ENCODE measurements around the gene FABP1.

Gene FABP1

GRCh38 chr2:88127888-88128653 is at the start of gene FABP1:
Gene FABP1 (minus strand): TSS chr2:88128062. CDS start chr2:88128017, 45 bp downstream.
- no peaks in the 10 kb centered on the region for H4K20me1 ChIP-seq (ENCODE audit: insufficient read depth)
- no peak within 1 kb of the TSS for H3K4me2 ChIP-seq
- TF ChIP-seq CTCF (conservative IDR thresholded peaks at IDR 0.05; ENCODE audit: low read depth, low read length) = no peak
- H3K79me2 ChIP-seq (ENCODE audit: insufficient read depth, low read depth) = no peaks in the 10 kb centered on the region
- H3K36me3 ChIP-seq (ENCODE audit: insufficient read depth) = no peaks in the 10 kb centered on the region
- H2AFZ ChIP-seq (ENCODE audit: low read depth) = no peak within 1 kb of the TSS
- no peak within 1 kb of the TSS for H3K9ac ChIP-seq
- H3K27ac ChIP-seq = no peak within 1 kb of the TSS
- H3K27me3 ChIP-seq (ENCODE audit: insufficient read depth, low read depth) = no peaks in the 10 kb centered on the region
- no peaks in the 10 kb centered on the region for H3K4me1 ChIP-seq (ENCODE audit: low read depth, poor library complexity, severe bottlenecking)
- no peak within 1 kb of the TSS for H3K4me3 ChIP-seq (IDR thresholded peaks at IDR 0.05; ENCODE audit: insufficient read depth, low read depth, low read length)

- no peak overlapping the region for H3K9ac ChIP-seq
- H4K20me1 ChIP-seq (ENCODE audit: insufficient read depth) = no peaks in the 10 kb centered on the region
- H3K27me3 ChIP-seq (ENCODE audit: insufficient read depth, low read depth) = no peaks in the 10 kb centered on the region
- peaks cover 47% of the 10 kb centered on the region for H3K4me1 ChIP-seq (ENCODE audit: low read depth, poor library complexity, severe bottlenecking)
- TF ChIP-seq CTCF (conservative IDR thresholded peaks at IDR 0.05; ENCODE audit: low read depth, low read length) = no peak
- H3K4me2 ChIP-seq = peak overlapping the region; percentile 50; the same call in 1 of the 2 replicates
- H2AFZ ChIP-seq (ENCODE audit: low read depth) = no peak overlapping the region
- no peaks in the 10 kb centered on the region for H3K36me3 ChIP-seq (ENCODE audit: insufficient read depth)
- peak overlapping the region; percentile 18; the same call in 1 of the 2 replicates for H3K27ac ChIP-seq
- no peaks in the 10 kb centered on the region for H3K79me2 ChIP-seq (ENCODE audit: insufficient read depth, low read depth)
- no peak overlapping the region for H3K4me3 ChIP-seq (IDR thresholded peaks at IDR 0.05; ENCODE audit: insufficient read depth, low read depth, low read length)
Observed at GRCh38 chr2:88177556-88177955, 49.7 kb upstream of the FABP1 start.

GRCh38 chr2:88176352-88176984 is 48.6 kb upstream of the FABP1 start:
- peaks cover 36% of the 10 kb centered on the region for H3K4me1 ChIP-seq (ENCODE audit: low read depth, poor library complexity, severe bottlenecking)
- H4K20me1 ChIP-seq (ENCODE audit: insufficient read depth) = no peaks in the 10 kb centered on the region
- peak overlapping the region; percentile 18; the same call in 1 of the 2 replicates for H3K27ac ChIP-seq
- H3K4me3 ChIP-seq (IDR thresholded peaks at IDR 0.05; ENCODE audit: insufficient read depth, low read depth, low read length) = no peak overlapping the region
- no peaks in the 10 kb centered on the region for H3K36me3 ChIP-seq (ENCODE audit: insufficient read depth)
- H2AFZ ChIP-seq (ENCODE audit: low read depth) = 0 out of 2 replicates have a peak overlapping the region, but pooled peaks have one; percentile 5
- no peak for TF ChIP-seq CTCF (conservative IDR thresholded peaks at IDR 0.05; ENCODE audit: low read depth, low read length)
- H3K9ac ChIP-seq = no peak overlapping the region
- H3K79me2 ChIP-seq (ENCODE audit: insufficient read depth, low read depth) = no peaks in the 10 kb centered on the region
- no peaks in the 10 kb centered on the region for H3K27me3 ChIP-seq (ENCODE audit: insufficient read depth, low read depth)
- peak overlapping the region; percentile 50 for H3K4me2 ChIP-seq

GRCh38 chr2:88172882-88173281 is 45.0 kb upstream of the FABP1 start:
- H3K36me3 ChIP-seq (ENCODE audit: insufficient read depth) = no peaks in the 10 kb centered on the region
- no peaks in the 10 kb centered on the region for H4K20me1 ChIP-seq (ENCODE audit: insufficient read depth)
- no peak overlapping the region for H3K4me3 ChIP-seq (IDR thresholded peaks at IDR 0.05; ENCODE audit: insufficient read depth, low read depth, low read length)
- H3K4me1 ChIP-seq (ENCODE audit: low read depth, poor library complexity, severe bottlenecking) = peaks cover 28% of the 10 kb centered on the region
- H3K9ac ChIP-seq = no peak overlapping the region
- TF ChIP-seq CTCF (conservative IDR thresholded peaks at IDR 0.05; ENCODE audit: low read depth, low read length) = no peak
- no peaks in the 10 kb centered on the region for H3K27me3 ChIP-seq (ENCODE audit: insufficient read depth, low read depth)
- H3K4me2 ChIP-seq = no peak overlapping the region
- H2AFZ ChIP-seq (ENCODE audit: low read depth) = no peak overlapping the region
- H3K27ac ChIP-seq = no peak overlapping the region
- H3K79me2 ChIP-seq (ENCODE audit: insufficient read depth, low read depth) = no peaks in the 10 kb centered on the region

All from KMS-11 (cell line).